ENCODE measurements around the gene UBE2S.

Gene UBE2S

DNA sequence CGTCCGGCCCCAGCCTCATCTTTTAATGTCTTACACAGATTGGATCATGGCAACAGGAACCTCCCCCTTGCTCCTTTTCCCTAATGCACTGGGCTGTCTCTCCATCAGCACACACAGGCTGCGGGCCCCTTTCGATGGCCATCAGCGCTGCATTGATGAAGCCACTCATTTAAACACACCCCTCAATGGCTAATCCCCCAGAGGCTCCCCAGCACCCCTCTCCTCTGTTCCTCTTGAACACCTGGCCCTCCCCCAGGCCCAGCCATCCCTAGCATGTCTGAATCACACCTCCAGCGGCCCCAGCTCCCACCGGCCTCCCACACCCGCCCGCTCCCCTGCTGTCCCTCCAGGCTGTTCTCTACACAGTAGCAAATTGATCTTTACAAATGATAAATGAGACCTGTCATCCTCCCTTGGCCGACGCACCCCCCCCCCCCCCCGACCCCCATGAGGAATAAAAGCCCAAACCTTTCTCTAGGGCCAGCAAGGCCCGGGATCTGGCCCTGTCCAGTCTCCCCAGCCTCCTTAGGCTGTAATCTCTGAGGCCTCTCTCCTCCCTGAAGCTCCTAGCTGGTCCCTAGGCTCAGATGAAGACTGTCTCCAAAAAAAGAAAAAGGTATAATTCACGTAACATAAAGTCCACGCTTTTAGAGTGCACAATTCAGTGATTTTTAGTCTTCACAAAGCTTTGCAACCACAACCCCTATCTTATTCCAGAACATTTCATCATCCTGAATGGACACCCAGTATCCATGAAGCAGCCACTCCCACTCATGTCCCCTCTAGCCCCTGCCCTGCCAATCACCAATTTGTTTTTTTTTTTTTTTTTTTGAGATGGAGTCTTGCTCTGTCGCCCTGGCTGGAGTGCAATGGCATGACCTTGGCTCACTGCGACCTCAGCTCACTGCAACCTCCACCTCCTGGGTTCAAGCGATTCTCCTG, 14.5 kb downstream of the UBE2S start:
- TF ChIP-seq EZH2 (IDR thresholded peaks at IDR 0.05; ENCODE audit: borderline replicate concordance, low read depth, low read length, severe bottlenecking) = no peak
- TF ChIP-seq, protein P1, sequence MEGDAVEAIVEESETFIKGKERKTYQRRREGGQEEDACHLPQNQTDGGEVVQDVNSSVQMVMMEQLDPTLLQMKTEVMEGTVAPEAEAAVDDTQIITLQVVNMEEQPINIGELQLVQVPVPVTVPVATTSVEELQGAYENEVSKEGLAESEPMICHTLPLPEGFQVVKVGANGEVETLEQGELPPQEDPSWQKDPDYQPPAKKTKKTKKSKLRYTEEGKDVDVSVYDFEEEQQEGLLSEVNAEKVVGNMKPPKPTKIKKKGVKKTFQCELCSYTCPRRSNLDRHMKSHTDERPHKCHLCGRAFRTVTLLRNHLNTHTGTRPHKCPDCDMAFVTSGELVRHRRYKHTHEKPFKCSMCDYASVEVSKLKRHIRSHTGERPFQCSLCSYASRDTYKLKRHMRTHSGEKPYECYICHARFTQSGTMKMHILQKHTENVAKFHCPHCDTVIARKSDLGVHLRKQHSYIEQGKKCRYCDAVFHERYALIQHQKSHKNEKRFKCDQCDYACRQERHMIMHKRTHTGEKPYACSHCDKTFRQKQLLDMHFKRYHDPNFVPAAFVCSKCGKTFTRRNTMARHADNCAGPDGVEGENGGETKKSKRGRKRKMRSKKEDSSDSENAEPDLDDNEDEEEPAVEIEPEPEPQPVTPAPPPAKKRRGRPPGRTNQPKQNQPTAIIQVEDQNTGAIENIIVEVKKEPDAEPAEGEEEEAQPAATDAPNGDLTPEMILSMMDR (IDR thresholded peaks at IDR 0.05; ENCODE audit: borderline replicate concordance, extremely low read depth, low read length, poor library complexity, severe bottlenecking) = no peak
- Histone ChIP-seq H3K9ac (ENCODE audit: low read depth, low read length) (no peak overlapping the region), H2AFZ (ENCODE audit: low read depth, low read length) (no peak overlapping the region), H3K36me3 (ENCODE audit: insufficient read depth, low read length) (peaks cover 26% of the 10 kb centered on the region), H3K79me2 (ENCODE audit: insufficient read depth, low read length) (peaks cover 18% of the 10 kb centered on the region), H3K4me1 (ENCODE audit: insufficient read depth, low read length) (peaks cover 15% of the 10 kb centered on the region), H3K9me3 (ENCODE audit: insufficient read depth, low read length, severe bottlenecking) (no peaks in the 10 kb centered on the region), H4K20me1 (ENCODE audit: insufficient read depth, low read length) (peaks cover 34% of the 10 kb centered on the region), H3K27ac (ENCODE audit: low read length) (no peak overlapping the region), H3K4me3 (ENCODE audit: low read depth in 1 of 2, low read length in 2 of 2) (no peak overlapping the region), H3K27me3 (ENCODE audit: insufficient read depth, low read length, poor library complexity) (no peaks in the 10 kb centered on the region), H3K4me2 (ENCODE audit: insufficient read depth, low read length) (no peak overlapping the region)
- DNase-seq = no peak
- 0 out of 3 replicates have a peak, but pooled peaks have one; percentile 3 for ATAC-seq (ENCODE audit: insufficient read depth, low read depth)

DNA sequence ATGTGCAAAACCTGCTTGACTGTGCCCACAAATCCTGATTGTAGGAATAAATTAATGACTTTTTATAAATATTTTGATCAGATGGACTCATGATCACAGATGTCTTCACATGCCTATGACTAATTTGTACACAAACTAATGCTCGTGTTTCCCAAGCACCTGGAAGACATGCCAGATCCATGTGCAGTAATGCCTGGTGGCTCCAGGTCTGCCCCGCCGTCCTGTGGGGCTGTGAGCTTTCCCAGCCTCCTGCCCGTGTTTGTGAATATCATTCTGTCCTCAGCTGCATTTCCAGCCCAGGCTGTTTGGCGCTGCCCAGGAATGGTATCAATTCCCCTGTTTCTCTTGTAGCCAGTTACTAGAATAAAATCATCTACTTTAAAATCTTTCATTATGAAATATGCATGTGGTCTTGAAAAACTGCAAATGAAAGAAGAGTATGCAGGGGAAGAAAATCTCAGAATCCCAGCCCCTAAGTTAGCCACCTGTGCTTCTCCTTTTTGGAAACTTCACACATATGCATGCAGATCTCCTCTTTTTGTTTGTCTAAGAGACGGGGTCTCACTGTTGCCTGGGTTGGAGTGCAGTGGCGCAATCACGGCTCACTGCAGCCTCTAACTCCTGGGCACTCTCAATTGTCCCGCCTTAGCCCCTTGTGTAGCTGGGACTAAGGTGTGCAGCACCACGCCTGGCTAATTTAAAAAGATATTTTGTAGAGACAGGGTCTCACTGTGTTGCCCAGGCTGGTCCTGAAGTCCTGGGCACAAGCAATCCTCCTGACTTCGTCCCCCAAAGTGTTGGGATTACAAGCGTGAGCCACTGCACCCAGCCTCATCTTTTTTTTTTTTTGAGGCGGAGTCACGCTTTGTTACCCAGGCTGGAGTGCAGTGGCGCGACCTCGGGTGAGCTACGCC, 15.6 kb downstream of the UBE2S start:
- peaks cover 26% of the 10 kb centered on the region for H3K4me1 ChIP-seq (ENCODE audit: insufficient read depth, low read length)
- H3K27ac ChIP-seq (ENCODE audit: low read length) = no peak overlapping the region
- H3K9me3 ChIP-seq (ENCODE audit: insufficient read depth, low read length, severe bottlenecking) = no peaks in the 10 kb centered on the region
- ATAC-seq (ENCODE audit: insufficient read depth, low read depth) (no peak), DNase-seq (no peak)
- no peak for TF ChIP-seq EZH2 (IDR thresholded peaks at IDR 0.05; ENCODE audit: borderline replicate concordance, low read depth, low read length, severe bottlenecking)
- TF ChIP-seq, protein P1 (IDR thresholded peaks at IDR 0.05; ENCODE audit: borderline replicate concordance, extremely low read depth, low read length, poor library complexity, severe bottlenecking) = no peak
- H3K79me2 ChIP-seq (ENCODE audit: insufficient read depth, low read length) = peaks cover 29% of the 10 kb centered on the region
- peaks cover 46% of the 10 kb centered on the region for H4K20me1 ChIP-seq (ENCODE audit: insufficient read depth, low read length)
- peaks cover 38% of the 10 kb centered on the region for H3K36me3 ChIP-seq (ENCODE audit: insufficient read depth, low read length)
- H3K9ac ChIP-seq (ENCODE audit: low read depth, low read length) = no peak overlapping the region
- H3K4me3 ChIP-seq (ENCODE audit: low read depth in 1 of 2, low read length in 2 of 2) = no peak overlapping the region
- H2AFZ ChIP-seq (ENCODE audit: low read depth, low read length) = no peak overlapping the region
- H3K4me2 ChIP-seq (ENCODE audit: insufficient read depth, low read length) = no peak overlapping the region
- H3K27me3 ChIP-seq (ENCODE audit: insufficient read depth, low read length, poor library complexity) = no peaks in the 10 kb centered on the region

DNA sequence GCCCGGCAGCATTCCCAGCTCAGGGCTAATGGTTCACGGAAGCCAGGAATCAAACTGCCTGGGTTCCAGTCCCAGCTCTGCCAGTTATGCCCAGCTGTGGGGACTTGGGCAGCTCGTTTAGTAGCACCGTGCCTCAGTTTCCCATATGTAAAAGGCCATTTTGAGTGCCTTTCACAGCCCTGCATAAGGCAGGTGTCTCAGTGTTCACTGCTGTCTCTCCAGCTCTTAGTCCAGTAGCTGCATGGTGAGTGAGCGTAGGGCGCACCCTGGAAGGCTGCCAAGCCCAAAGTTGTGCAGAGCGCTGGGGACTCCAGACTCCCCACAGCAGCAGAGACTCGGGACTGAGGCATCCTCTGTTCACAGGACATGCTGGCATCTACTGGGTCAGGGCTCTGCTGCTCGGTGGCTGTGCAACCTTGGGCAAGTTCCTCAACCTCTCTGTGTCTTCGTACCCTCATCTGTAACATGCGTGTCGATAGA, 16.4 kb downstream of the UBE2S start:
- peaks cover 45% of the 10 kb centered on the region for H3K36me3 ChIP-seq (ENCODE audit: insufficient read depth, low read length)
- H4K20me1 ChIP-seq (ENCODE audit: insufficient read depth, low read length) = peaks cover 53% of the 10 kb centered on the region
- peaks cover 36% of the 10 kb centered on the region for H3K79me2 ChIP-seq (ENCODE audit: insufficient read depth, low read length)
- TF ChIP-seq, protein P1 (IDR thresholded peaks at IDR 0.05; ENCODE audit: borderline replicate concordance, extremely low read depth, low read length, poor library complexity, severe bottlenecking) = no peak
- no peak for TF ChIP-seq EZH2 (IDR thresholded peaks at IDR 0.05; ENCODE audit: borderline replicate concordance, low read depth, low read length, severe bottlenecking)
- no peak overlapping the region for H3K4me2 ChIP-seq (ENCODE audit: insufficient read depth, low read length)
- H2AFZ ChIP-seq (ENCODE audit: low read depth, low read length) = no peak overlapping the region
- no peak overlapping the region for H3K27ac ChIP-seq (ENCODE audit: low read length)
- H3K9me3 ChIP-seq (ENCODE audit: insufficient read depth, low read length, severe bottlenecking) = no peaks in the 10 kb centered on the region
- H3K27me3 ChIP-seq (ENCODE audit: insufficient read depth, low read length, poor library complexity) = no peaks in the 10 kb centered on the region
- H3K4me3 ChIP-seq (ENCODE audit: low read depth in 1 of 2, low read length in 2 of 2) = no peak overlapping the region
- DNase-seq = peak; percentile 33
- peak; percentile 20; the same call in 2 of the 3 replicates for ATAC-seq (ENCODE audit: insufficient read depth, low read depth)
- peaks cover 33% of the 10 kb centered on the region for H3K4me1 ChIP-seq (ENCODE audit: insufficient read depth, low read length)
- H3K9ac ChIP-seq (ENCODE audit: low read depth, low read length) = no peak overlapping the region

Measured in DND-41 (cell line).